ENCODE measurements around the gene MEDAG.

DNA sequence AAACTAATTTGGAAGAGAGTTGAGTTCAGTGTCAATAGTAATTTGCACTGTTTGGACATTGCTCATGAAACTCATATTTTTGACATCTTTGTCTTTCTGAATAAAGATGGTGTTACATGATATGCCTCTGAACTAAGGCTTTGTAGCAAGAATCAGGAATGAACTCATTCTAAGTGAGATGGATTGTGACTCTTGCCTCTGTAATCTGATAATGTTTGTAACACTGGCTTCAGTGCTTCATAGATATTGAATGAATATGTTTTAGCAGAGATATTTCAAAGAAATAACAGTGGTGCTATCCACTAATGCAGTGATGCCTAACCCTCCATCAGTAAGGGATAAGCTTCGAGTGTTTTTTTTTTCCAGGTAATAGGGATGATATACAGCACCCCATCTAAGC is 59.3 kb downstream of the MEDAG start:
- TF ChIP-seq, protein P1, sequence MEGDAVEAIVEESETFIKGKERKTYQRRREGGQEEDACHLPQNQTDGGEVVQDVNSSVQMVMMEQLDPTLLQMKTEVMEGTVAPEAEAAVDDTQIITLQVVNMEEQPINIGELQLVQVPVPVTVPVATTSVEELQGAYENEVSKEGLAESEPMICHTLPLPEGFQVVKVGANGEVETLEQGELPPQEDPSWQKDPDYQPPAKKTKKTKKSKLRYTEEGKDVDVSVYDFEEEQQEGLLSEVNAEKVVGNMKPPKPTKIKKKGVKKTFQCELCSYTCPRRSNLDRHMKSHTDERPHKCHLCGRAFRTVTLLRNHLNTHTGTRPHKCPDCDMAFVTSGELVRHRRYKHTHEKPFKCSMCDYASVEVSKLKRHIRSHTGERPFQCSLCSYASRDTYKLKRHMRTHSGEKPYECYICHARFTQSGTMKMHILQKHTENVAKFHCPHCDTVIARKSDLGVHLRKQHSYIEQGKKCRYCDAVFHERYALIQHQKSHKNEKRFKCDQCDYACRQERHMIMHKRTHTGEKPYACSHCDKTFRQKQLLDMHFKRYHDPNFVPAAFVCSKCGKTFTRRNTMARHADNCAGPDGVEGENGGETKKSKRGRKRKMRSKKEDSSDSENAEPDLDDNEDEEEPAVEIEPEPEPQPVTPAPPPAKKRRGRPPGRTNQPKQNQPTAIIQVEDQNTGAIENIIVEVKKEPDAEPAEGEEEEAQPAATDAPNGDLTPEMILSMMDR (IDR thresholded peaks at IDR 0.05): no peak
- TF ChIP-seq POLR2AphosphoS5 (IDR thresholded peaks at IDR 0.05): no peak
